IMR-90 (cell line): ENCODE measurements around the gene DGKE. TPM values are rescaled to one million over a fixed set of nuclear protein-coding genes. Genes with fewer than 3 reads are reported as not detected.

Experiments
- ATAC-seq: fragments of 200-7000 bp; cut with Tn5 transposase; 2 replicates; pipeline ENCODE4 v1.9.1; 2020; ENCODE audit warnings: low read depth, mild to moderate bottlenecking, moderate library complexity
- BruUV-seq: library from RNA; stranded (reverse); fragments of 400-500 nt; replicated peaks from 2 replicates; lab custom pipeline; 2021; lab: Mats Ljungman, UMichigan
- CTCF ChIA-PET: fragments of 300-600 bp; formaldehyde crosslinking; extraction: SDS; loops from one replicate; lab custom pipeline; 2021; ENCODE audit warnings: antibody characterized with exemption; lab: Yijun Ruan, JAX
- POLR2A ChIA-PET: fragments of 300-600 bp; sonication (Branson Sonifier 250); formaldehyde crosslinking; loops from one replicate; lab custom pipeline; 2022; ENCODE audit warnings: antibody characterized with exemption; ENCODE audit not compliant: unreplicated experiment; lab: Charles Lee
- DNase-seq: peaks from one replicate; pipeline ENCODE4 v3.0.0; 2013
- H2AFZ ChIP-seq: replicated peaks from 2 replicates; pipeline ENCODE3; 2013; ENCODE audit warnings: low read length, mild to moderate bottlenecking; ENCODE audit not compliant: poor library complexity
- H2AK5ac ChIP-seq: 2 replicates; pipeline ENCODE4 v1.6.1; 2013; ENCODE audit warnings: low read depth, low read length, inconsistent platforms
- H2AK9ac ChIP-seq: replicated peaks from 2 replicates; pipeline ENCODE3; 2013; ENCODE audit warnings: mild to moderate bottlenecking, low read depth, low read length, moderate library complexity; ENCODE audit not compliant: poor library complexity
- H2BK120ac ChIP-seq: 2 replicates; pipeline ENCODE4 v1.6.1; 2013; ENCODE audit warnings: low read depth, low read length, inconsistent platforms
- H2BK15ac ChIP-seq: 3 replicates; pipeline ENCODE4 v1.6.1; 2013; ENCODE audit warnings: low read depth, low read length, inconsistent platforms
- H2BK20ac ChIP-seq: 2 replicates; pipeline ENCODE4 v1.6.1; 2013; ENCODE audit warnings: low read depth, mild to moderate bottlenecking, inconsistent platforms, low read length, moderate library complexity
- H2BK5ac ChIP-seq: 2 replicates; pipeline ENCODE4 v1.6.1; 2013; ENCODE audit warnings: mild to moderate bottlenecking, low read depth, low read length, inconsistent platforms; ENCODE audit not compliant: poor library complexity, severe bottlenecking
- H3K14ac ChIP-seq: replicated peaks from 2 replicates; pipeline ENCODE4 v1.6.1; 2013; ENCODE audit warnings: low read depth, low read length, inconsistent platforms
- H3K18ac ChIP-seq: 2 replicates; pipeline ENCODE4 v1.6.1; 2013; ENCODE audit warnings: low read depth, low read length, control low read depth
- H3K23ac ChIP-seq: 2 replicates; pipeline ENCODE4 v1.6.1; 2013; ENCODE audit warnings: low read depth, low read length, inconsistent platforms
- H3K27ac ChIP-seq: 2 replicates; pipeline ENCODE4 v1.5.1; 2013; ENCODE audit warnings: mild to moderate bottlenecking, control low read depth, low read length; ENCODE audit not compliant: insufficient read depth
- H3K27me3 ChIP-seq: 2 replicates; pipeline ENCODE4 v1.6.1; 2013; ENCODE audit warnings: low read length; ENCODE audit not compliant: control insufficient read depth, insufficient read depth
- H3K36me3 ChIP-seq: 2 replicates; pipeline ENCODE4 v1.6.1; 2013; ENCODE audit warnings: low read length, mixed read lengths; ENCODE audit not compliant: control insufficient read depth, insufficient read depth
- H3K4ac ChIP-seq: 2 replicates; pipeline ENCODE4 v1.6.1; 2013; ENCODE audit warnings: low read depth, low read length, inconsistent platforms
- H3K4me1 ChIP-seq: 2 replicates; pipeline ENCODE4 v1.6.1; 2013; ENCODE audit warnings: low read length, mixed read lengths; ENCODE audit not compliant: control insufficient read depth, insufficient read depth
- H3K4me2 ChIP-seq: 2 replicates; pipeline ENCODE4 v1.6.1; 2013; ENCODE audit warnings: low read depth, mild to moderate bottlenecking, control low read depth, low read length, moderate library complexity
- H3K4me3 ChIP-seq: 2 replicates; pipeline ENCODE4 v1.5.1; 2013; ENCODE audit warnings: low read depth, mild to moderate bottlenecking, control low read depth, low read length, moderate library complexity; ENCODE audit not compliant: insufficient read depth
- H3K56ac ChIP-seq: 2 replicates; pipeline ENCODE4 v1.6.1; 2013; ENCODE audit warnings: low read length, inconsistent platforms; ENCODE audit not compliant: insufficient read depth; ENCODE audit errors: extremely low read depth
- H3K79me1 ChIP-seq, 2 experiments: 2 replicates each; pipeline ENCODE4 v1.6.1; 2013; ENCODE audit warnings: low read length in 2 of 2, inconsistent platforms in 1 of 2, low read depth in 1 of 2
- H3K9ac ChIP-seq: 2 replicates; pipeline ENCODE4 v1.6.1; 2013; ENCODE audit warnings: low read depth, low read length, control low read depth
- H3K9me1 ChIP-seq: 2 replicates; pipeline ENCODE4 v1.6.1; 2013; ENCODE audit warnings: low read length, inconsistent platforms; ENCODE audit not compliant: insufficient read depth
- H3K9me3 ChIP-seq: 2 replicates; pipeline ENCODE4 v1.6.1; 2013; ENCODE audit warnings: low read length; ENCODE audit not compliant: control insufficient read depth, insufficient read depth
- H4K20me1 ChIP-seq: 2 replicates; pipeline ENCODE4 v1.6.1; 2013; ENCODE audit warnings: low read length, inconsistent platforms; ENCODE audit not compliant: insufficient read depth
- H4K5ac ChIP-seq: 2 replicates; pipeline ENCODE4 v1.6.1; 2013; ENCODE audit warnings: mild to moderate bottlenecking, low read depth, low read length, control low read depth
- H4K8ac ChIP-seq, 2 experiments: 2 replicates each; pipeline ENCODE4 v1.6.1; 2013; ENCODE audit warnings: low read depth in 2 of 2, low read length in 2 of 2, control low read depth in 1 of 2, inconsistent platforms in 1 of 2
- H4K91ac ChIP-seq: 2 replicates; pipeline ENCODE4 v1.6.1; 2013; ENCODE audit warnings: low read depth, low read length, inconsistent platforms; ENCODE audit not compliant: insufficient read depth
- BHLHE40 ChIP-seq: fragments of 150-350 bp; IDR thresholded peaks from 2 replicates; pipeline ENCODE4 v1.6.1; 2016; ENCODE audit warnings: mild to moderate bottlenecking, low read depth, low read length
- CEBPB ChIP-seq: IDR thresholded peaks from 2 replicates; pipeline ENCODE4 v1.6.1; 2012; ENCODE audit warnings: low read depth, low read length, improper control_type of control experiment
- CTCF ChIP-seq: conservative IDR thresholded peaks from 2 replicates; pipeline ENCODE4 v1.5.1; 2012; ENCODE audit warnings: mild to moderate bottlenecking, low read depth, low read length, improper control_type of control experiment
- ELK1 ChIP-seq: fragments of 150-350 bp; IDR thresholded peaks from 2 replicates; pipeline ENCODE4 v1.6.1; 2016; ENCODE audit warnings: low read depth, mild to moderate bottlenecking, low read length, moderate library complexity, borderline replicate concordance
- FOS ChIP-seq: fragments of 150-350 bp; IDR thresholded peaks from 2 replicates; pipeline ENCODE4 v1.6.1; 2016; ENCODE audit warnings: low read depth, low read length
- MAFK ChIP-seq: IDR thresholded peaks from 2 replicates; pipeline ENCODE4 v1.6.1; 2012; ENCODE audit warnings: low read depth, low read length, improper control_type of control experiment
- MAZ ChIP-seq: IDR thresholded peaks from 2 replicates; pipeline ENCODE4 v1.6.1; 2012; ENCODE audit warnings: low read depth, mild to moderate bottlenecking, low read length, improper control_type of control experiment, moderate library complexity, borderline replicate concordance
- MXI1 ChIP-seq: IDR thresholded peaks from 2 replicates; pipeline ENCODE4 v1.6.1; 2012; ENCODE audit warnings: low read depth, mild to moderate bottlenecking, low read length, moderate library complexity, borderline replicate concordance
- POLR2A ChIP-seq: IDR thresholded peaks from 2 replicates; pipeline ENCODE4 v1.6.1; 2012; ENCODE audit warnings: mild to moderate bottlenecking, low read depth, low read length
- RAD21 ChIP-seq: IDR thresholded peaks from 2 replicates; pipeline ENCODE4 v1.6.1; 2012; ENCODE audit warnings: low read length, improper control_type of control experiment
- RCOR1 ChIP-seq: IDR thresholded peaks from 2 replicates; pipeline ENCODE4 v1.6.1; 2012; ENCODE audit warnings: mild to moderate bottlenecking, low read length, improper control_type of control experiment; ENCODE audit not compliant: insufficient replicate concordance
- WGBS, 2 experiments: methylation state at CpG; one replicate each; pipeline versions ENCODE4 v1.1.5 to v1.1.7; 2013; ENCODE audit warnings: missing lambda C conversion rate in 2 of 2; ENCODE audit not compliant: insufficient read length in 1 of 2; ENCODE audit errors: extremely low coverage in 2 of 2; 5-methylcytosine and 5-hydroxymethylcytosine counted together
- dilution Hi-C: fragments of 300-500 bp; cut with HindIII; formaldehyde crosslinking; loops from one replicate; pipeline ENCODE4 v1.14.3; 2018; ENCODE audit warnings: low sequenced_read_pairs; ENCODE audit not compliant: unreplicated experiment
- in situ Hi-C: fragments of 300-500 bp; cut with MboI; formaldehyde crosslinking; loops from 3 replicates; pipeline ENCODE4 v1.14.3; 2019; ENCODE audit warnings: low sequenced_read_pairs, inconsistent platforms, mixed read lengths
- intact Hi-C: fragments of 100-400 bp; cut with micrococcal nuclease; formaldehyde crosslinking; loops from 2 replicates; pipeline ENCODE4 v1.10.0; 2022
- polyA plus RNA-seq, 3 experiments: library from polyadenylated mRNA; depleted of rRNA; stranded (reverse); fragments of >200 nt; gene quantifications; 2 replicates each; pipeline ENCODE4 v1.2.3, GENCODE V29; 2012; ENCODE audit warnings: low replicate concordance in 1 of 3
- total RNA-seq: library from RNA; depleted of rRNA; stranded (reverse); fragments of >200 nt; gene quantifications from 2 replicates; pipeline ENCODE4 v1.2.3, GENCODE V29; 2012

The DGKE gene
- total and polyA plus RNA-seq, 2 of the 4 experiments (the other 2 are of a cell fraction) = 3.9 to 5.0 TPM

- TF ChIP-seq CTCF = no peak
These were observed 62.4 kb downstream of the DGKE start (continued) for GRCh38 chr17:56896217-56896967.

- Histone ChIP-seq H3K4me3 (no peak overlapping the region), H4K20me1 (0 out of 2 replicates have a peak, but pooled peaks cover 3% of the 10 kb centered on the region), H3K79me1 (peaks cover 19 to 20% of the 10 kb centered on the region in 2 experiments), H3K9me3 (no peaks in the 10 kb centered on the region), H3K4me1 (no peaks in the 10 kb centered on the region), H3K36me3 (peaks cover 67% of the 10 kb centered on the region), H2AFZ (no peak overlapping the region), H2AK5ac (no peak overlapping the region), H2BK5ac (no peak overlapping the region), H3K4ac (no peak overlapping the region), H3K4me2 (no peak overlapping the region), H3K14ac (no peak overlapping the region), H3K18ac (no peak overlapping the region), H3K27ac (no peak overlapping the region), H3K23ac (no peak overlapping the region), H2BK120ac (no peak overlapping the region), H2BK15ac (no peak overlapping the region), H3K56ac (no peak overlapping the region), H2BK20ac (no peak overlapping the region), H3K9ac (no peak overlapping the region), H4K91ac (no peak overlapping the region), H4K5ac (no peak overlapping the region), H3K9me1 (peaks cover 16% of the 10 kb centered on the region), H2AK9ac (no peak overlapping the region), H4K8ac (no peak overlapping the region), H3K27me3 (no peaks in the 10 kb centered on the region)
- CTCF ChIA-PET = interaction anchor here (0.6 kb wide), 1 partner anchor 1961 kb away, joined by 8 read pairs; no protein-coding TSS in a partner anchor
- dilution Hi-C loops (no loop called here), in situ Hi-C loops (no loop called here), intact Hi-C loops (no loop called here)
- POLR2A ChIA-PET = no interaction called here
- ATAC-seq = no peak
- WGBS, 2 experiments = 97% methylated on average over 4 of the region's 4 CpGs; no CpG with 5 or more reads in 1 of the 2 experiments
- no TSS peak for BruUV-seq
- DNase-seq = no peak
- TF ChIP-seq MAZ (no peak), ELK1 (no peak), MXI1 (no peak), MAFK (no peak), CEBPB (no peak), BHLHE40 (no peak), POLR2A (no peak), CTCF (no peak), RCOR1 (no peak), RAD21 (no peak), FOS (no peak)
These were observed 63.0 kb downstream of the DGKE start for GRCh38 chr17:56896968-56897359.
